Smooth muscle cell (in vitro differentiated cells): ENCODE results near the gene ULK2. TPM values are rescaled to one million over a fixed set of nuclear protein-coding genes. Genes with fewer than 3 reads are reported as not detected.

Source experiments
- DNase-seq: peaks from one replicate; lab custom pipeline; 2025; ENCODE audit not compliant: unreplicated experiment; lab: John Stamatoyannopoulos, UW
- H2AFZ ChIP-seq: fragments of 200-600 bp; sonication (generic); 2 replicates; pipeline ENCODE4 v1.6.0; 2016; ENCODE audit warnings: antibody characterized with exemption, low read depth, mild to moderate bottlenecking
- H3F3A ChIP-seq: fragments of 200-600 bp; sonication (generic); 2 replicates; pipeline ENCODE4 v1.6.0; 2017; ENCODE audit warnings: antibody characterized with exemption, low read depth
- H3K27ac ChIP-seq: fragments of 200-600 bp; sonication (generic); 2 replicates; pipeline ENCODE4 v1.5.1; 2016; ENCODE audit warnings: low read depth, mild to moderate bottlenecking
- H3K27me3 ChIP-seq: fragments of 200-600 bp; sonication (generic); 2 replicates; pipeline ENCODE4 v1.6.1; 2016; ENCODE audit warnings: low read depth, mild to moderate bottlenecking
- H3K36me3 ChIP-seq: fragments of 200-600 bp; sonication (generic); 2 replicates; pipeline ENCODE4 v1.5.1; 2016; ENCODE audit warnings: low read depth
- H3K4me1 ChIP-seq: fragments of 200-600 bp; sonication (generic); 2 replicates; pipeline ENCODE4 v1.5.1; 2016; ENCODE audit warnings: low read depth
- H3K4me2 ChIP-seq: fragments of 200-600 bp; sonication (generic); 2 replicates; pipeline ENCODE4 v1.6.0; 2016; ENCODE audit warnings: mild to moderate bottlenecking
- H3K4me3 ChIP-seq: fragments of 200-600 bp; sonication (generic); 2 replicates; pipeline ENCODE4 v1.5.1; 2016; ENCODE audit warnings: mild to moderate bottlenecking
- H3K79me2 ChIP-seq: fragments of 200-600 bp; sonication (generic); 2 replicates; pipeline ENCODE4 v1.6.0; 2016; ENCODE audit warnings: low read depth, mild to moderate bottlenecking
- H3K9ac ChIP-seq: fragments of 200-600 bp; sonication (generic); 2 replicates; pipeline ENCODE4 v1.6.0; 2016; ENCODE audit warnings: low read depth
- H3K9me3 ChIP-seq: fragments of 200-600 bp; sonication (generic); replicated peaks from 2 replicates; pipeline ENCODE4 v1.5.1; 2016; ENCODE audit warnings: low read depth
- H4K20me1 ChIP-seq: fragments of 200-600 bp; sonication (generic); 2 replicates; pipeline ENCODE4 v1.6.0; 2016; ENCODE audit warnings: low read depth
- CTCF ChIP-seq: fragments of 200-600 bp; sonication (generic); IDR thresholded peaks from 2 replicates; pipeline ENCODE4 v1.5.1; 2017; ENCODE audit warnings: borderline replicate concordance, mild to moderate bottlenecking, antibody characterized with exemption; ENCODE audit not compliant: insufficient read depth, poor library complexity, severe bottlenecking
- WGBS: methylation state at CpG from one replicate; pipeline ENCODE4 v1.1.7; 2016; ENCODE audit warnings: low lambda C conversion rate; 5-methylcytosine and 5-hydroxymethylcytosine counted together
- polyA plus RNA-seq: library from polyadenylated mRNA; unstranded; fragments of >200 nt; fragmentation: Nextera tagmentation; extraction: Ambion mirVana; gene quantifications from 2 replicates; pipeline ENCODE4 v1.2.1, GENCODE V29; 2016
- total RNA-seq: library from RNA; depleted of rRNA; stranded (reverse); fragments of >200 nt; gene quantifications from 2 replicates; pipeline ENCODE4 v1.2.3, GENCODE V29; 2014

The ULK2 gene
- total and polyA plus RNA-seq, 2 experiments from 2014 or later, result 9.7 to 24.0 TPM

GRCh38 chr17:19742495-19742894, 125.2 kb downstream of the ULK2 start:
- no peaks in the 10 kb centered on the region for H3K36me3 ChIP-seq
- 95% methylated on average over 10 of the region's 10 CpGs for WGBS
- H3F3A ChIP-seq, result no peaks in the 10 kb centered on the region
- H3K79me2 ChIP-seq, result no peaks in the 10 kb centered on the region
- H3K27ac ChIP-seq, result no peak overlapping the region
- no peak overlapping the region for H3K9ac ChIP-seq
- H4K20me1 ChIP-seq, result no peaks in the 10 kb centered on the region
- H3K4me2 ChIP-seq, result no peak overlapping the region
- no peak for DNase-seq
- peaks cover 7% of the 10 kb centered on the region for H3K27me3 ChIP-seq
- no peak overlapping the region for H2AFZ ChIP-seq
- no peaks in the 10 kb centered on the region for H3K9me3 ChIP-seq
- TF ChIP-seq CTCF, result no peak
- peaks cover 6% of the 10 kb centered on the region for H3K4me1 ChIP-seq
- no peak overlapping the region for H3K4me3 ChIP-seq

GRCh38 chr17:19741832-19742457, 125.8 kb downstream of the ULK2 start:
- WGBS, result 97% methylated on average over 14 of the region's 14 CpGs
- Histone ChIP-seq H2AFZ (no peak overlapping the region), H3K9me3 (no peaks in the 10 kb centered on the region), H3K27ac (no peak overlapping the region), H3K4me1 (peaks cover 6% of the 10 kb centered on the region), H3K4me3 (no peak overlapping the region), H3K4me2 (no peak overlapping the region), H3K36me3 (no peaks in the 10 kb centered on the region), H3K9ac (no peak overlapping the region), H3K79me2 (no peaks in the 10 kb centered on the region), H3K27me3 (peaks cover 7% of the 10 kb centered on the region), H3F3A (no peaks in the 10 kb centered on the region), H4K20me1 (no peaks in the 10 kb centered on the region)
- TF ChIP-seq CTCF, result no peak
- no peak for DNase-seq

- Histone ChIP-seq H2AFZ (no peak overlapping the region), H3K4me1 (peaks cover 6% of the 10 kb centered on the region), H4K20me1 (no peaks in the 10 kb centered on the region), H3K9ac (no peak overlapping the region), H3K36me3 (no peaks in the 10 kb centered on the region), H3K4me2 (no peak overlapping the region), H3F3A (no peaks in the 10 kb centered on the region), H3K27ac (no peak overlapping the region), H3K4me3 (no peak overlapping the region), H3K27me3 (peaks cover 7% of the 10 kb centered on the region), H3K9me3 (no peaks in the 10 kb centered on the region), H3K79me2 (no peaks in the 10 kb centered on the region)
- no peak for TF ChIP-seq CTCF
- no peak for DNase-seq
- 88% methylated on average over 7 of the region's 7 CpGs for WGBS
Measured at GRCh38 chr17:19740933-19741332, 126.8 kb downstream of the ULK2 start.
